ENCODE results near the gene ISG15.
A peak's percentile ranks its signal among the peaks of the same experiment; 100 is the strongest.

Gene ISG15

DNA sequence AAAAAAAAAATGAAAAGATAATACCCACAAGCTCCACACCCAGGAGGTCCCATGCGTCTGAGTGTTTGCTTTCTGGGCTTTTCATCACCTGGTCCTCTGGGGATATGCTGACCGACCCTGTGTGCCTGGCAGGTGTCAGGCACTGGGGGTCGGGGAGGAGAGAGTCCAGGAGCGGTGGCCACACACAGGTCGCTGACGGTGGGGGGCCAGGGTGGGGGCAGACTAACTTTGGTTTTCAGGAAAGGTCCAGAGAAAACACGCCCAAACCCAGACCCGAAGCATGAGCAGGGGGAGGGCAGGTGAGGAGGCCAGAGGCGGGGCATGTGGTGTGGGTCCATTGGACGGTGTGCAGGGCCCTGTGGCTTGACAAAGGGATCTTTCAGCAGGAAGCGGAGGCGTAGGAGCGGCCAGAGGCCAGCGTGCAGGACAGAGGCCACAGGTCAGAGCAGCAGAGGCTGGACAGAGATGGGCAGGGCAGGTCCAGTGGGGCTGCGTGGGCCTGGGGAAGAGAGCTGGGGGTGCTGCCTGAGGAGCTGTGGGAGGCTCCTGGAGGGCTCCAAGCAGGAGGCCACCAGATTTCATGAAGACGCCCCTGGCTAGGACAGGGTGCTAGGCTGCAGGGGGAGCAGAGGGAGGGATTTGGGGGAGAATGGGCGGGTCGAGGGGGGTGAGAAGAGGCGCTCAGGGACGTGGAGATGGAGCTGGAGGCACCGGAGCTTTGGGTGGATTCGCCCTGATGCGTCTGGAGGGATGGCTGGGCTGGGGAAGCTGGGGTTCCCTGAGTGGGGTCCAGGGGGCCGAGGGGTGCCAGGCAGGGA lies 45.0 kb downstream of the ISG15 start:
- DNase-seq (ENCODE audit: low read depth) = no peak
- TF ChIP-seq, protein P1, sequence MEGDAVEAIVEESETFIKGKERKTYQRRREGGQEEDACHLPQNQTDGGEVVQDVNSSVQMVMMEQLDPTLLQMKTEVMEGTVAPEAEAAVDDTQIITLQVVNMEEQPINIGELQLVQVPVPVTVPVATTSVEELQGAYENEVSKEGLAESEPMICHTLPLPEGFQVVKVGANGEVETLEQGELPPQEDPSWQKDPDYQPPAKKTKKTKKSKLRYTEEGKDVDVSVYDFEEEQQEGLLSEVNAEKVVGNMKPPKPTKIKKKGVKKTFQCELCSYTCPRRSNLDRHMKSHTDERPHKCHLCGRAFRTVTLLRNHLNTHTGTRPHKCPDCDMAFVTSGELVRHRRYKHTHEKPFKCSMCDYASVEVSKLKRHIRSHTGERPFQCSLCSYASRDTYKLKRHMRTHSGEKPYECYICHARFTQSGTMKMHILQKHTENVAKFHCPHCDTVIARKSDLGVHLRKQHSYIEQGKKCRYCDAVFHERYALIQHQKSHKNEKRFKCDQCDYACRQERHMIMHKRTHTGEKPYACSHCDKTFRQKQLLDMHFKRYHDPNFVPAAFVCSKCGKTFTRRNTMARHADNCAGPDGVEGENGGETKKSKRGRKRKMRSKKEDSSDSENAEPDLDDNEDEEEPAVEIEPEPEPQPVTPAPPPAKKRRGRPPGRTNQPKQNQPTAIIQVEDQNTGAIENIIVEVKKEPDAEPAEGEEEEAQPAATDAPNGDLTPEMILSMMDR (IDR thresholded peaks at IDR 0.05; ENCODE audit: low read length, missing control alignments) = no peak
- no peak overlapping the region for H3K4me3 ChIP-seq (replicated peaks; ENCODE audit: low read depth, low read length)

DNA sequence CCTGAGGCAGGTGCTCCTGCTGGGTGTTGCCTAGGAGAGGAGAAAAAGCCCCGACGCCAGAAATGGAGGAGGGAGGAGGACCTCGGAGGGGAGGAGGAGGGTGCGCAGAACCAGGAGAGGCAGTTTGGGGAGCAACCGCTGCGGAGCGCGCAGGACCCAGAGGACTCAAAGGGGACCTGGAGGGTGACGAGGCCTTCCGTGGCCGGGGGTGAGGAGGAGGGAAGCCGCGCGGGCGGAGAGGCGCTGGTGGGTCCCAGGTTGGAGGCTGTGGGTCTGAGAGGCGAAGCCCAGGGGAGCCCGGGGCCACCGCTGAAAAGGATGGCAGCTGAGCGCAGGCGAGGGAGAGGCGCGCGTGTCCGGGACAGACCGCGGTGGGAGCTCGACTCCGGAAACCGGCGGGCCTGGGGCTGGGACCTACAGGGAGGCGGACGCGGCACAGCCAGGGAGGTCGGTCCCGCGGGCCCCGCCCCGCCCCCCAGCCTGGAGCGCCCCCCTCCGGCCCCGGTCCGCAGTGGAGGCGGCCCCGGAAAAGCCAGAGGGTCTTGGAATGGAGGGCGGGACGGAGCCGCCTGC lies 45.7 kb downstream of the ISG15 start:
- TF ChIP-seq, protein P1 (IDR thresholded peaks at IDR 0.05; ENCODE audit: low read length, missing control alignments) = no peak
- peak overlapping the region; percentile 45 for H3K4me3 ChIP-seq (replicated peaks; ENCODE audit: low read depth, low read length)
- no peak for DNase-seq (ENCODE audit: low read depth)

DNA sequence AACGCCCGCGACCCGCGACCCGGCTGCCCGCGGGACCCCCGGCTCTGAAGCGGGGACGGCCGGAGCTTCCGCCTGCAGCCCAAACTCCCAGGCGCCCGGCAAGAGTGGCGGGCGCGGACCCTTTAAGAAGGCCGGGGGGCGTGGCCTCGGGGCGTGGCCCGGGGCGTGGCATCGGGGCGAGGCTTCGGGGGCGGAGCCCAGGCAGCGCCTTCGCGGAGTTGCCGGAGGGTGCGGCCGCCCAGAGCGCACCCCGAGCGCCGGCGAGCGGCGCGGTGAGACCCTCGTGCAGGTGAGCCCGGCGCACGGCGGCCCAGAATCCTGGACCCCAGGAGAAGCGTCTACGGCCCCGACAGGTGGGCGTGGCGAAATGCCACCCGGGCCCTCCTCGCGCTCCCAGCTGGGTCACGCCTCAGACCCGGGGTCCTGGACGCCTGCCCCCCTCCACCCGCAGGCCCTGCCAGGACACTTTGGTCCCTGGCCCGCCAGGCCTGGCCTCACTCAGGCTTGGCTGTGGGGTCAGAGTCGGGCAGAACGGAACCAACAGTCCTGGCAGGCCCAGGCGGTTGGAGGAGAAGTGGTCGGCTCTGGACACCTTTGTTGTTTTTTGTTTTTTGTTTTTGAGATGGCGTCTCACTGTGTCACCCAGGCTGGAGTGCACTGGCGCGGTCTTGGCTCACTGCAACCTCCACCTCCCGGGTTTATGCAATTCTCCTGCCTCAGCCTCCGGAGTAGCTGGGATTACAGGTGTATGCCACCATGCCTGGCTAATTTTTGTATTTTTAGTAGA lies 46.4 kb downstream of the ISG15 start:
- peak; percentile 60 for DNase-seq (ENCODE audit: low read depth)
- TF ChIP-seq, protein P1 (IDR thresholded peaks at IDR 0.05; ENCODE audit: low read length, missing control alignments) = no peak
- peak overlapping the region; percentile 45 for H3K4me3 ChIP-seq (replicated peaks; ENCODE audit: low read depth, low read length)

DNA sequence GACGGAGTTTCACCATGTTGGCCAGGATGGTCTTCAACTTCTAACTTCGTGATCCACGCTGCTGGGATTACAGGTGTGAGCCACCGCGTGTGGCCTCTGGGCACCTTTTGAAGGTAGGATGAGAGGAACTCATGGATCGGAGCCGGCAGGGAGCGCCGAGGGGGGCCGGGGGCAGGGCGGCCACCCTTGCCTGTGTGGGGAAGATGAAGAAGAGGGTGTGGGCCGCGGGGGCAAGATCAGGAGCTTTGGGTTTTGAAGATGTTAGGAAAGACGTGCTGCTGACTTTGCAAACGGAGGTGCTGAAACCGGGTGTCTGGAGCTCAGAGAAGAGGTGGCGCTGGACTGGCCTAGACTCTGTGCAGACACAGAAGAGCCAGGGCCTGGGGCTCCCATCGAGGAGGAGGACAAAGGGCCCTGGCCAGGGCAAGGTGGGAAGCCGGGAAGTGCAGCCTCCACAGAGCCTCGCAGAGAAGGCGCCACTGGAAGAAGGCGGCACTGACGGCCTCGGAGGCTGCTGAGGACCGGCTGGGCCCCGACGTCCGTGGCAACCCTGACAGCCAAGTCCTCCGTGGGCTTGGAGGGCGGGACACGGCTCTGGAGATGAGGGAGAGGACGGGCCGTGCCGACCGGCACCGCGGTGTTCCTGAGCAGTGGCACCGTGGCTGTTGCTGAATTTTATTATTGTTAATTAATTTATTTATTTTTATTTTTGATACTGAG lies 47.1 kb downstream of the ISG15 start:
- no peak overlapping the region for H3K4me3 ChIP-seq (replicated peaks; ENCODE audit: low read depth, low read length)

DNA sequence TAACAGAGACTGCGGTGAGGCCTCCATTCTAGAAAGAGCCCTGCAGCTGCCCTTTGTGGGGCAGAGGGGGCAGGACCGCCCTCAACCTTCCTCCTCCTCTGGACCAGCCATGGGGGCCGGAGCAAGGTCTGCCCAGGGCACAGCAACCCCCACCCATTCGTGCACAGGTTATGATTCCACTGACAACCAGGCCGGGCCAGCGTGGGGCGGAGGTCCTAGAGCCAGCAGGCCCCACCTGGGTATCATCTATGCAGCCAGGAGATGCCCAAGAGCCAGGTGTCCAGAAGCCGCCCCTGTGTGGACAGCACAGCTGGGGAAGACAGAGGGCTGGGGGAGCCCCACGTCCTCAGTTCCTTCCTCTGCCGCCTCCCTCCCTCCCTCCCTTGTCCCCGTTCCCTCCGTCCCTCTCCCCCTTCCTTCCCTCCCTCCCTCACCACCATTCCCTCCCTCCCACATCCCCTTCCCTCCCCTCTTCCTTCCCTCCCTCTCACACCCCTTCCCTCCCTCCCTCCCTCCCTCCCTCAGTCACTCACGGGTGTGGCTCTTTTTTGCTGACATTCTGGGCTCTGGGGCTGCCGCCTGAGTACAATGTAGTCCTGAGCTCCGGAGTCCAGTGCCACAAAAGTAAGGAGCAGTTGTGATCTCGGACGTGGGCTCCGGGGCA lies 48.5 kb downstream of the ISG15 start:
- TF ChIP-seq, protein P1 (IDR thresholded peaks at IDR 0.05; ENCODE audit: low read length, missing control alignments) = no peak
- H3K4me3 ChIP-seq (replicated peaks; ENCODE audit: low read depth, low read length) = no peak overlapping the region
- DNase-seq (ENCODE audit: low read depth) = no peak

More for the DNA sequence above, 47.1 kb downstream of the ISG15 start:
- TF ChIP-seq, protein P1 (IDR thresholded peaks at IDR 0.05; ENCODE audit: low read length, missing control alignments) = no peak
- DNase-seq (ENCODE audit: low read depth) = no peak

All from fibroblast of pulmonary artery (primary cell).